GM12864 (cell line): ENCODE measurements around the gene SPATA24.

Experiments
- DNase-seq: peaks from one replicate; pipeline ENCODE4 v3.0.0-alpha.2; 2011; ENCODE audit warnings: low read depth
- H3K4me3 ChIP-seq: 2 replicates; pipeline ENCODE4 v1.5.1; 2011; ENCODE audit warnings: mild to moderate bottlenecking, low read depth, low read length, control low read depth
- TF ChIP-seq, protein P1 (sequence below): IDR thresholded peaks from 2 replicates; pipeline ENCODE4 v1.5.1; 2011; ENCODE audit warnings: low read depth, mild to moderate bottlenecking, moderate library complexity, low read length, control low read depth, inconsistent platforms; ENCODE audit errors: missing control alignments

SPATA24 gene

DNA sequence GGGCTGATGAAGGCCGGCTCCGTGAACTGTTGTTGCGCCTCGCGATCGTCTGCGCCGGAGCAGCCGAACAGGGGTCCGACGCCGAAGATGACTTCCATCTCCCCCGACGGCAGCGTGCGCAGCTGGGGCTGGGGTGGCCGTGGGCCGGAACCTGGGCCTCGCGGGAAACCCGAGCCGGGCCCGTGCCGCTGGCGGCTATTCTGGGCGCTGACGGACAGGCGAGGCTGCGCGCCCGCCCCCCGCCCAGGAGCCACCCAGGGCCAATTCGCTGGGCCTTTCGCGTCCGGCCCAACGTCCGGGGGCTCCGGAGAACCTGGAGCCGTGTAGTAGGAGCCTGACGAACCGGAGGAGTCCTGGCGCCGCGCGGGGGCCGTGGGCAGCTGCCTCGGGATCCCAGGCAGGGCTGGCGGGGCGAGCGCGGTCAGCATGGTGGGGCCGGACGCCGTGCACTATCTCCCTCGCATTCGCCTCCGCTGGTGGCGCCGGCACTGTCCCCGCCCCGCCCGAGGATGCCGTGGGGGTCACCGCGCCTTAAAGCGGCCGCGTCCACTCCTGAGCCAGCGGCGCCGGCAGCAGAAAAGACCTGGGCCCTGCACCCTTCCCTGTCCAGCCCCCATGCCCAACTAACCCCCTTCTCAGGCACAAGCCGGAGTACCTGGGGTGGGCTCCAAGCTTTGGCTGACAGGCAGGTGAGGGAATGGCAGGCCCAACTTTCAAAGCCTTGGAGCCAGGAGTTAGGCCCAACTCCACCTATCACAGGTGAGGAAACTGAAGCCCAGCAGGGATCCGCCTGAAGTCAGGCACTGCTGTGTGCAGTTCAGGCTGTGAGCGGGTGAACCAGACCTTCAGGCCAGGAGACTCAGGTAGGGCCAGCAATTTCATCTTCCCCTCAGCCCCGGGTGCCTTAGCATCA, 9.0 kb downstream of the SPATA24 start, which contains the start of gene PROB1:
Gene PROB1, minus strand, starts transcription at position 451 of the 913 bp plus-strand sequence. Its CDS starts 23 bp downstream, at position 428.
- peak within 1 kb of the TSS; percentile 88 for H3K4me3 ChIP-seq
- no peak for DNase-seq
- TF ChIP-seq, protein P1, sequence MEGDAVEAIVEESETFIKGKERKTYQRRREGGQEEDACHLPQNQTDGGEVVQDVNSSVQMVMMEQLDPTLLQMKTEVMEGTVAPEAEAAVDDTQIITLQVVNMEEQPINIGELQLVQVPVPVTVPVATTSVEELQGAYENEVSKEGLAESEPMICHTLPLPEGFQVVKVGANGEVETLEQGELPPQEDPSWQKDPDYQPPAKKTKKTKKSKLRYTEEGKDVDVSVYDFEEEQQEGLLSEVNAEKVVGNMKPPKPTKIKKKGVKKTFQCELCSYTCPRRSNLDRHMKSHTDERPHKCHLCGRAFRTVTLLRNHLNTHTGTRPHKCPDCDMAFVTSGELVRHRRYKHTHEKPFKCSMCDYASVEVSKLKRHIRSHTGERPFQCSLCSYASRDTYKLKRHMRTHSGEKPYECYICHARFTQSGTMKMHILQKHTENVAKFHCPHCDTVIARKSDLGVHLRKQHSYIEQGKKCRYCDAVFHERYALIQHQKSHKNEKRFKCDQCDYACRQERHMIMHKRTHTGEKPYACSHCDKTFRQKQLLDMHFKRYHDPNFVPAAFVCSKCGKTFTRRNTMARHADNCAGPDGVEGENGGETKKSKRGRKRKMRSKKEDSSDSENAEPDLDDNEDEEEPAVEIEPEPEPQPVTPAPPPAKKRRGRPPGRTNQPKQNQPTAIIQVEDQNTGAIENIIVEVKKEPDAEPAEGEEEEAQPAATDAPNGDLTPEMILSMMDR, result no peak

DNA sequence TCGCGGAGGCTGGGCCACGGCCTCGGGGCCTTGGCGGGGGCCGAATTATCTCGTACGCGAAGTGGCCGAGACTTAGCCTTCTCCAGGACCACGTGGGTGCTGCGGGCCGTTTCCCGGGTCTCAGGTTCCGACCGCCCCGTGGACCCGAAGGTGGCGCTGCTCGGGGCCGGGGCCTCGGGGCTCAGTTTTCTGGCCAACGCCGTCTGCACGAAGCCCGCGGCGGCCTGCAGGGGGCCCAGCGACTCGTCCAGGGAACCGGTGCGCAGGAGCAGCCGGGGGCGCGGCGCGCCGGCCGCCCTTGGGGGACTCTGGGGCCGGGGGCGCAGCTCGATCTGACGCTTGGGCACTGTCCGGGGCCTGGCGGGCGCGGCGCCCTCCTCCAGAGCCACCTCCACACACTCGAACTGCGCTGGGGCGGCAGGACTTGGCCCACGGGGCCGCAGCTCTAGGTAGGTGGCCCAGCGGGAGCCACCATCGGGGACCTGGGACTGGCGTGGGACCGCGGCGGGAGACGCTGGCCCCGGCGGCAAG, 9.7 kb downstream of the SPATA24 start:
- TF ChIP-seq, protein P1, result peak; percentile 56
- DNase-seq, result no peak
- peak overlapping the region; percentile 88 for H3K4me3 ChIP-seq

DNA sequence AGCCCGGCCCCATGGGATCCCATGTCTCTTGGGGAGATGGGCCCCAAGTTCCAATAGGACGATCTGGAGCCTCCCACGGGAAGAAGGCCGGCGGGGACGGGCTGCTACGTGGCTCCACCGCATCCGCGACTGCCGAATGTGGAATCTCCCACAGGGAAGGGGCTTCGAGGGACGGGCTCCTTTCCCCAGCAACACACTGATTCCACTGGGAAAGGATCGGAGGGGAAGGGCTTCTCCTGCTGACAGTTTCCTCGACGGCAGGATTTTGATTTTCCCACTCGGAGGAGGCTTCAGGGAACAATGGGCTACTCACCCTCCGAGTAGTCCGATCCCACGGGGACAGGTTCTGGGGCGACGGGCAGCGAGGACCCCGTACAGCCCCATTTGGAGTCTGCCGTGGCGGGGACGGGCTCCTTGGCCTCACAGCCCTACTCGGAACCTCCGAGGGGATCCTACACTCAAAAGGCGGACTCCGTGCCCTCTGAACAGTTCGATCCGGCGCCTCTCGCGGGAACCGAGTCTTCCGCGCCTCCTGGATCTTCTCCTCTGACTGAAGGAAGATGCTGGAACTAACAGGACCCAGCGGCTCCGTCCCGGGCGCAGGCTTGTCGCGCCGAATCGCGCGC, 10.3 kb downstream of the SPATA24 start:
- no peak for DNase-seq
- TF ChIP-seq, protein P1, result no peak
- H3K4me3 ChIP-seq, result peak overlapping the region; percentile 88

DNA sequence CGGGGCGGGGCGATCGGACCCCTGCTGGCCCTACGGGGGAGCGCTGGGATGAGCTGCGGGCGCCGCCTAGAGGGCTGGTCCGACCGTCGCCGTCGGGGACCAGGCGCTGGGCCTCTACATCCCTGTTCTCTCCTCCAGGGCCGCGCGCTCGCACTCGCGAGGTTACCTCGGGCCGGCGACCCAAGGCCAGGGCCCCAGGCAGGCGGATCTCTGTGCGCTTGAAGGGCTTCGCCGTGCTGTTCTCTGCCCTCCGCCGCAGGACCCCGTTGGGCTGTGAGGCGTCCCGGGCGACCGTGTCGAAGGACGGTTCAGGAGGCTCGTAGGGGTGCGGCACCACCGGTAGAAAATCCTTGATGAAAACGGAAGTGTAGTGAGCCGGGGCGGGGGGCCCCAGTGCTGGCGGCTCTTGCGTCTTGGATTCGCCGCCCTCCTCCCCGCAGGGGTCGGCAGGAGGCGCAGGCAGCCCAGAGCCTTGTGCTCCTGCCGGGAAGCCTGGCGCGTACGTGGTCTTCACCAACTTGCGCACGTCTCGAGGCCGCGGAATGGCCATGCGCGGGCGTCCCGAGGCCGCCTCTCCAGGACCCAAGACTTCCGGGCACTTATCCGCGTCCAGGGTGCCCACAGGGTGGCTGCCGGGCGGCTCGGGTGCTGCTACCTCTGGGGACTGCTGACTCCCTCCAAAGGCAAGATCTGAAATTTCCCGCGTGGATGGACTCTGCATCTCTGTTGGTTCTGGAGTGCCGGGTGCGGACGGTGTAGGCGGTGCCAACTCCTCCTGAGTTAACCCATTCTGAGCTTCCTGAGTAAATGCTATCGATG, 11.0 kb downstream of the SPATA24 start:
- H3K4me3 ChIP-seq, result peak overlapping the region; percentile 88
- DNase-seq, result no peak
- TF ChIP-seq, protein P1, result peak; percentile 92

DNA sequence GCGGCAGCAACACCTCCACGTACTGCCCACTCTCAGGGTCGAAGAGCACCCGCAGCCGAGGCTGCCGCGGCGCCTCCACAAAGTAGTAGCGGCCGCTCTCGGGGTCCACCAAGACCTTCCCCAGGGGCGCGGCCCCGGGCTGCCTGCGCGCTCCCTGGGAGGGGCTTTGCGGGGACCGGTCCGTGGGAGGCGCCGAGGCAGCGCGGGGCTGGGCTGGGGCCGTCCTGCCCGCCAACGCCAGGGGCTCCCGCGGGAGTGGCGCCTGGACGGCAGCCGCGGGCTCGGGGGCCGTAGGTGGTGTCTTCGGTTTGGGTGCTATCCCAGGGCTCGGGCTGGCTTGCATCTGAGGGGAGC, 11.6 kb downstream of the SPATA24 start:
- DNase-seq, result no peak
- TF ChIP-seq, protein P1, result no peak
- H3K4me3 ChIP-seq, result peak overlapping the region; percentile 88

DNA sequence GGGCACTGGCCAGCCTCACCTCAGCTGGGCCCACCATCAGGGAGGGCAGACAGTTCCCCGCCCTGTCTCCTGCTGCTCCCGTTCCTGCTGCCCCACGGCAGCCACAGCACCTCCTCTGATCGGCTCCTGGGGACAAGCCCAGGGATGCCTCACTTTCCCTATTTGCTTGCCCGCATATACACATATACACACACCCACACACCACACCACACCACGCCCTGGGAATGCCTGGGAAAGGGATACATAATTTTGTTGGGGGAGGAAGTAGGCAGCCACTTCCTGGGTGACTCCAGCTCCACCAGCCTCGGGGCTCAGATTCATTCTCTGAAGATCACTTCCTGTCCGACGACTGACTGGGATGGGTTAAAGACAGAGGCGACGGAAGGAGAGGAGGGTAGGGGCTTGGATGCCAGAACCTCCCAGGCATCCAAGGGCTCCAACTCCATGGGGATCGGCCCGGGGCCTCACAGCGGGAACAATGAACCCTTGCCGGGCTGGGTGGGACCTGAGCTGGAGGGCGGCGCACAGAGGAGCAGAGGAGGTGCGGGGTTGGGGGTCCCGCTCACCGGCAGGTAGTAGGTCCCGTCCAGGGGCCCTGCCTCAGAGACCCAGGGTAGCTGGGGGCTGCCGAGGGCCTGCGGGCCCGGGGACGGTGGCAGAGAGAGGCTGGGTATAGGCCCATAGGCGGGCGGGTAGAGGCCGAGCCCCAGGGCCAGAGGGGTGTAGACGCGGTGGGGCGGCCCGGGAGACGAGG, 12.1 kb downstream of the SPATA24 start:
- no peak for DNase-seq
- H3K4me3 ChIP-seq, result peak overlapping the region; percentile 88
- TF ChIP-seq, protein P1, result no peak
